PC-3 (cell line): ENCODE data around the gene RGS3. TPM values are rescaled to one million over a fixed set of nuclear protein-coding genes. Genes with fewer than 3 reads are reported as not detected.

ENCODE experiments used
- ATAC-seq: fragments of 200-7000 bp; cut with Tn5 transposase; 2 replicates; pipeline ENCODE4 v1.9.1; 2020; ENCODE audit warnings: mild to moderate bottlenecking, moderate library complexity
- BruUV-seq: library from RNA; stranded (reverse); fragments of 400-500 nt; replicated peaks from 2 replicates; lab custom pipeline; 2021; lab: Mats Ljungman, UMichigan
- CTCF ChIA-PET: fragments of 300-600 bp; sonication (Branson Sonifier 250); formaldehyde crosslinking; loops from one replicate; lab custom pipeline; 2022; ENCODE audit warnings: antibody characterized with exemption; lab: Charles Lee
- POLR2A ChIA-PET: fragments of 300-600 bp; sonication (Branson Sonifier 250); formaldehyde crosslinking; loops from one replicate; lab custom pipeline; 2022; ENCODE audit warnings: antibody characterized with exemption; ENCODE audit not compliant: unreplicated experiment; lab: Charles Lee
- DNase-seq: peaks from one replicate; pipeline ENCODE4 v3.0.0-alpha.2; 2015
- H2AFZ ChIP-seq: fragments of 300-600 bp; sonication (generic); 2 replicates; pipeline ENCODE4 v1.6.0; 2016; ENCODE audit warnings: antibody characterized with exemption, low read length
- H3F3A ChIP-seq: fragments of 300-600 bp; sonication (generic); one replicate; pipeline ENCODE4 v1.6.0; 2017; ENCODE audit warnings: antibody characterized with exemption, low read length, control low read depth, mild to moderate bottlenecking; ENCODE audit not compliant: unreplicated experiment
- H3K27ac ChIP-seq: fragments of 300-600 bp; sonication (generic); 2 replicates; pipeline ENCODE4 v1.5.1; 2016; ENCODE audit warnings: mild to moderate bottlenecking, low read length
- H3K27me3 ChIP-seq: fragments of 300-600 bp; sonication (generic); 2 replicates; pipeline ENCODE4 v1.6.1; 2016; ENCODE audit warnings: low read length, mixed read lengths
- H3K36me3 ChIP-seq: fragments of 300-600 bp; sonication (generic); 2 replicates; pipeline ENCODE4 v1.6.1; 2016; ENCODE audit warnings: low read depth, mixed run types, low read length, mixed read lengths
- H3K4me1 ChIP-seq: fragments of 300-600 bp; sonication (generic); 2 replicates; pipeline ENCODE4 v1.5.1; 2016; ENCODE audit warnings: low read length; ENCODE audit not compliant: insufficient read depth
- H3K4me2 ChIP-seq: fragments of 300-600 bp; sonication (generic); 2 replicates; pipeline ENCODE4 v1.6.0; 2016; ENCODE audit warnings: low read length
- H3K4me3 ChIP-seq: fragments of 300-600 bp; sonication (generic); 2 replicates; pipeline ENCODE4 v1.5.1; 2016; ENCODE audit warnings: mild to moderate bottlenecking, low read length, mixed read lengths
- H3K79me2 ChIP-seq: fragments of 300-600 bp; sonication (generic); 2 replicates; pipeline ENCODE4 v1.6.1; 2017; ENCODE audit warnings: low read length, mixed read lengths
- H3K9ac ChIP-seq: fragments of 300-600 bp; sonication (generic); 2 replicates; pipeline ENCODE4 v1.6.0; 2016; ENCODE audit warnings: mild to moderate bottlenecking, low read length
- H3K9me2 ChIP-seq: fragments of 300-600 bp; sonication (generic); replicated peaks from 2 replicates; pipeline ENCODE4 v1.6.1; 2016; ENCODE audit warnings: mixed run types, low read length, mixed read lengths
- H3K9me3 ChIP-seq: fragments of 300-600 bp; sonication (generic); 2 replicates; pipeline ENCODE4 v1.6.1; 2016; ENCODE audit warnings: low read length, mixed read lengths
- H4K20me1 ChIP-seq: fragments of 300-600 bp; sonication (generic); 2 replicates; pipeline ENCODE4 v1.6.1; 2016; ENCODE audit warnings: low read length, mixed read lengths
- CTCF ChIP-seq: fragments of 300-600 bp; sonication (generic); conservative IDR thresholded peaks from 2 replicates; pipeline ENCODE4 v1.5.1; 2017; ENCODE audit warnings: antibody characterized with exemption, low read depth, mild to moderate bottlenecking, low read length
- EZH2 ChIP-seq: fragments of 300-600 bp; sonication (generic); IDR thresholded peaks from one replicate; pipeline ENCODE4 v1.6.1; 2017; ENCODE audit warnings: antibody characterized with exemption, mild to moderate bottlenecking, low read length; ENCODE audit not compliant: unreplicated experiment
- EZH2phosphoT487 ChIP-seq: fragments of 300-600 bp; sonication (generic); IDR thresholded peaks from 2 replicates; pipeline ENCODE4 v1.6.1; 2018; ENCODE audit warnings: mild to moderate bottlenecking, antibody characterized with exemption, low read length, borderline replicate concordance
- intact Hi-C: fragments of 100-400 bp; cut with micrococcal nuclease; formaldehyde crosslinking; loops from 2 replicates; pipeline ENCODE4 v1.9.0; 2023
- total RNA-seq: library from RNA; depleted of rRNA; stranded (reverse); fragments of >200 nt; gene quantifications from 2 replicates; pipeline ENCODE4 v1.2.3, GENCODE V29; 2014

RGS3 gene
- total RNA-seq, 1 experiment from 2014 or later = 26.3 TPM

GRCh38 chr9:113568081-113568435 lies 104.5 kb downstream of the RGS3 start:
- H3K79me2 ChIP-seq = no peaks in the 10 kb centered on the region
- peaks cover 21% of the 10 kb centered on the region for H3K4me1 ChIP-seq
- no peak overlapping the region for H2AFZ ChIP-seq
- no peaks in the 10 kb centered on the region for H3K9me2 ChIP-seq
- DNase-seq (no peak), ATAC-seq (no peak)
- H4K20me1 ChIP-seq = no peaks in the 10 kb centered on the region
- BruUV-seq = no TSS peak
- H3K27ac ChIP-seq = no peak overlapping the region
- no peaks in the 10 kb centered on the region for H3K27me3 ChIP-seq
- H3K36me3 ChIP-seq = no peaks in the 10 kb centered on the region
- H3F3A ChIP-seq = no peaks in the 10 kb centered on the region
- intact Hi-C loops = no loop called here
- ChIA-PET POLR2A (no interaction called here), CTCF (no interaction called here)
- H3K4me2 ChIP-seq = no peak overlapping the region
- no peak for TF ChIP-seq EZH2
- no peak for TF ChIP-seq EZH2phosphoT487
- no peak for TF ChIP-seq CTCF
- H3K9me3 ChIP-seq = no peaks in the 10 kb centered on the region
- H3K9ac ChIP-seq = no peak overlapping the region
- H3K4me3 ChIP-seq = no peak overlapping the region

GRCh38 chr9:113568571-113569321 lies 105.2 kb downstream of the RGS3 start:
- H2AFZ ChIP-seq = no peak overlapping the region
- no peaks in the 10 kb centered on the region for H3K36me3 ChIP-seq
- no peaks in the 10 kb centered on the region for H3K27me3 ChIP-seq
- H3K4me2 ChIP-seq = no peak overlapping the region
- no peaks in the 10 kb centered on the region for H4K20me1 ChIP-seq
- H3F3A ChIP-seq = no peaks in the 10 kb centered on the region
- BruUV-seq = no TSS peak
- TF ChIP-seq CTCF (no peak), EZH2 (no peak)
- POLR2A ChIA-PET = no interaction called here
- intact Hi-C loops = no loop called here
- DNase-seq (no peak), ATAC-seq (no peak)
- H3K4me3 ChIP-seq = no peak overlapping the region
- H3K9me3 ChIP-seq = no peaks in the 10 kb centered on the region
- peaks cover 21% of the 10 kb centered on the region for H3K4me1 ChIP-seq
- no peaks in the 10 kb centered on the region for H3K9me2 ChIP-seq
- CTCF ChIA-PET = interaction anchor here (0.7 kb wide), 1 partner anchor 84 kb away, joined by 5 read pairs; no protein-coding TSS in a partner anchor
- no peaks in the 10 kb centered on the region for H3K79me2 ChIP-seq
- H3K27ac ChIP-seq = no peak overlapping the region
- no peak overlapping the region for H3K9ac ChIP-seq

GRCh38 chr9:113569472-113570060 lies 106.0 kb downstream of the RGS3 start:
- no peak overlapping the region for H2AFZ ChIP-seq
- H3K4me3 ChIP-seq = no peak overlapping the region
- DNase-seq = no peak
- H3K9ac ChIP-seq = no peak overlapping the region
- POLR2A ChIA-PET = no interaction called here
- CTCF ChIA-PET = interaction anchor here (0.7 kb wide), 1 partner anchor 84 kb away, joined by 5 read pairs; no protein-coding TSS in a partner anchor
- no peaks in the 10 kb centered on the region for H3K27me3 ChIP-seq
- H3K27ac ChIP-seq = no peak overlapping the region
- no peaks in the 10 kb centered on the region for H3F3A ChIP-seq
- no peaks in the 10 kb centered on the region for H3K9me2 ChIP-seq
- TF ChIP-seq EZH2phosphoT487 (no peak), EZH2 (no peak), CTCF (no peak)
- H3K36me3 ChIP-seq = no peaks in the 10 kb centered on the region
- H4K20me1 ChIP-seq = no peaks in the 10 kb centered on the region
- H3K4me1 ChIP-seq = peaks cover 26% of the 10 kb centered on the region
- H3K79me2 ChIP-seq = no peaks in the 10 kb centered on the region
- ATAC-seq = no peak
- intact Hi-C loops = no loop called here
- no TSS peak for BruUV-seq
- H3K9me3 ChIP-seq = no peaks in the 10 kb centered on the region
- no peak overlapping the region for H3K4me2 ChIP-seq
